ENCODE results near the gene GIMD1. TPM values are rescaled to one million over a fixed set of nuclear protein-coding genes. Genes with fewer than 3 reads are reported as not detected.
"Not testable (repeated sequence)": the region's sequence is repeated elsewhere in the genome, so short reads cannot be mapped to it uniquely, and the experiment has no call there.

Gene GIMD1
- total RNA-seq (ENCODE audit: low replicate concordance) = not detected in 2 replicates

GRCh38 chr4:106368678-106369077 is at the start of gene GIMD1:
Gene GIMD1, minus strand, starts transcription at chr4:106368778. Its CDS starts 1,343 bp downstream, at chr4:106367435.
- DNase-seq (ENCODE audit: low read depth) = no peak
- H3K4me3 ChIP-seq (ENCODE audit: low read depth, low read length) = no peak within 1 kb of the TSS
- TF ChIP-seq, protein P1, sequence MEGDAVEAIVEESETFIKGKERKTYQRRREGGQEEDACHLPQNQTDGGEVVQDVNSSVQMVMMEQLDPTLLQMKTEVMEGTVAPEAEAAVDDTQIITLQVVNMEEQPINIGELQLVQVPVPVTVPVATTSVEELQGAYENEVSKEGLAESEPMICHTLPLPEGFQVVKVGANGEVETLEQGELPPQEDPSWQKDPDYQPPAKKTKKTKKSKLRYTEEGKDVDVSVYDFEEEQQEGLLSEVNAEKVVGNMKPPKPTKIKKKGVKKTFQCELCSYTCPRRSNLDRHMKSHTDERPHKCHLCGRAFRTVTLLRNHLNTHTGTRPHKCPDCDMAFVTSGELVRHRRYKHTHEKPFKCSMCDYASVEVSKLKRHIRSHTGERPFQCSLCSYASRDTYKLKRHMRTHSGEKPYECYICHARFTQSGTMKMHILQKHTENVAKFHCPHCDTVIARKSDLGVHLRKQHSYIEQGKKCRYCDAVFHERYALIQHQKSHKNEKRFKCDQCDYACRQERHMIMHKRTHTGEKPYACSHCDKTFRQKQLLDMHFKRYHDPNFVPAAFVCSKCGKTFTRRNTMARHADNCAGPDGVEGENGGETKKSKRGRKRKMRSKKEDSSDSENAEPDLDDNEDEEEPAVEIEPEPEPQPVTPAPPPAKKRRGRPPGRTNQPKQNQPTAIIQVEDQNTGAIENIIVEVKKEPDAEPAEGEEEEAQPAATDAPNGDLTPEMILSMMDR (IDR thresholded peaks at IDR 0.05; ENCODE audit: insufficient read depth, low read length) = no peak

GRCh38 chr4:106414366-106414765 is 45.8 kb upstream of the GIMD1 start:
- DNase-seq (ENCODE audit: low read depth) = no peak
- TF ChIP-seq, protein P1 (IDR thresholded peaks at IDR 0.05; ENCODE audit: insufficient read depth, low read length) = no peak
- H3K4me3 ChIP-seq (ENCODE audit: low read depth, low read length) = no peak overlapping the region

DNA sequence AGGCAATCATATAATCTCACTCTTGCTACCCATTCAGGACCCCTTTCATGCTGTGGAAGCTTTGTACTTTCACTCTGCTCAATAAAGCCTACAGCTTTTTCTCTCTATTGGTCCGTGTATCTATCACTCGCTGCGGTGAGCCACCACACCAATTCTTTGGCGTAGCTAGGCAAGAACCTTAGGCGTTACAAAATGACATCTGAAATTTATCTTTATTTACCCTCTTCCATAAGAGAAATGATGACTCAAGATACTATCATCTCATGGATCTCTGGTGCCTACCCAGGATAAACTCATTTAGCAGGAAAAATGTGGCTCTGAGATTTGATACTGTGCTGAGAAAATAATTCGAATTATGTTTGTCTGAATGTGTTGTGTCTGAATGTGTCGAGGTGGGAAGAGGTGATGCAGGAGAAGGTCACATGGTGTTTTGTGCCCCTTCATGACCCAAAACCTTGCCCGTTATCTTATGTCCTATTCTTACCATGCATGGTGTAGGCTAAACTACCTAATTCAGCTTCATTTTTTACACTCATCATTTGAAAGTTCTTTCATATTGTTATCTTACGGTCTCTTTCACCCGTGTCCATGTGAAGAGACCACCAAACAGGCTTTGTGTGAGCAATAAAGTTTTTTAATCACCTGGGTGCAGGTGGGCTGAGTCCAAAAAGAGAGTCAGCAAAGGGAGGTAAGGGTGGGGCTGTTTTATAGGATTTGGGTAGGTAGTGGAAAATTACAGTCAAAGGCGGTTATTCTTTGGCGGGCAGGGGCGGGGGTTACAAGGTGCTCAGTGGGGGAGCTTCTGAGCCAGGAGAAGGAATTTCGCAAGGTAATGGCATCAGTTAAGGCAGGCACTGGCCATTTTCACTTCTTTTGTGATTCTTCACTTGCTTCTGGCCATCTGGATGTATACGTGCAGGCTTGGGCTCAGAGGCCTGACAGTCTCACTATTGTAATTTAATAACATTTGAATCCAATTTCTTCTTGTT is 41.6 kb upstream of the GIMD1 start:
- no peak overlapping the region for H3K4me3 ChIP-seq (ENCODE audit: low read depth, low read length)
- DNase-seq (ENCODE audit: low read depth) = no peak
- TF ChIP-seq, protein P1 (IDR thresholded peaks at IDR 0.05; ENCODE audit: insufficient read depth, low read length) = no peak

GRCh38 chr4:106408004-106408403 is 39.4 kb upstream of the GIMD1 start:
- not testable (repeated sequence) for DNase-seq (ENCODE audit: low read depth); H3K4me3 ChIP-seq (ENCODE audit: low read depth, low read length)

DNA sequence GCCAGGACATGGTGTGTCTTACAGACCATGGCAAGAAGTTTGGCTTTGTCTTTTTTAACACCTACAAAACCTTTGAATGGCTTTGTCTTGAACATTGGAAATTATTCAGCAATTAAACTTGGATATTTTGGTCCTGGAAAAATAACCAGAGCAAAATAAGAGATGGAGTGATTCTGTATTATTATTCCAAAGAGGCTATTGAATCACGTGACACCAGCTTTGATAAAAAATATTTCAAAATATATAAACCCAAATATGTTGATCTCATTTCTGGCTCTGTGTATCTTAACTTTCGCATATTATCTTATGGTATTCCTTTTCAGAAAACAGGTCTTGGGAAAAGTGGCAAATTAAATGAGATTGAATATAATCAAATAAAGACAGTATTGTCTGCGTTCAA is 32.6 kb upstream of the GIMD1 start:
- TF ChIP-seq, protein P1 (IDR thresholded peaks at IDR 0.05; ENCODE audit: insufficient read depth, low read length) = no peak
- H3K4me3 ChIP-seq (ENCODE audit: low read depth, low read length) = no peak overlapping the region

DNA sequence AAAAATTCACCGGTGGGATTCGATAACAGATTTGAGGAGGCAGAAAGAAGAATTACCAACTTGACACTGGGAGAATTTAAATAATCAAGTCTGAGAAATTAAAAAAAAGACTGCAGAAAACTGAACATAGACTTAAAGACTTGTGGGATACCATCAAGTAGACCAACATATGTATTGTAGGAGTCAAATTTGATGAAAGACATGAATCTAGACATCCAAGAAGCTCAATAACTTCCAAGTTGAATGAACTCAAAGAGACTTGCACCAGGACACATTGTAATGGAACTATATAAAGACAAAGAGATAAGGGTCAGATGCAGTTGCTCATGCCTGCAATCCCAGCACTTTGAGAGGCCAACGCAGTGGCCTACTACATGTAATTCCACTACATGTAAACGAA is 30.3 kb upstream of the GIMD1 start:
- DNase-seq (ENCODE audit: low read depth); H3K4me3 ChIP-seq (ENCODE audit: low read depth, low read length): not testable (repeated sequence)

More for the DNA sequence above, 32.6 kb upstream of the GIMD1 start:
- no peak for DNase-seq (ENCODE audit: low read depth)

DNA sequence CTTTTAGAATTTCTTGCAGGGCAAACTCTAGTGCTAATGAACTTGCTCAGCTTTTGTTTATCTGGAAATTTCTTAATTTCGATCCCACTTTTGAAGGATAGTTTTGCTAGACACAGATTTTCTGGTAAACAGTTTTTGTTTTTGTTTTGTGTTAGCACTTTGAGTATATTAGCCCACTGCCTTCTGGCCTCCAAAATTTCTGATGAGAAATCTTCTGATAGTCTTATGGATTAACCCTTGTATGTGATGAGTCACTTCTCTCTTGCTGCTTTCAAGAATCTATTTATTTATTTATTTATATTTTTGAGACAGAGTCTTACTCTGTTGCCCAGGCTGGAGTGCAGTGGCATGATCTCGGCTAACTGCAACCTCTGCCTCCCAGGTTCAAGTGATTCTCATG is 27.0 kb upstream of the GIMD1 start:
- TF ChIP-seq, protein P1 (IDR thresholded peaks at IDR 0.05; ENCODE audit: insufficient read depth, low read length) = no peak

More for the DNA sequence above, 27.0 kb upstream of the GIMD1 start:
- H3K4me3 ChIP-seq (ENCODE audit: low read depth, low read length) = no peak overlapping the region
- no peak for DNase-seq (ENCODE audit: low read depth)

Measured in fibroblast of the aortic adventitia (primary cell).